GM21717 (cell line): Measurements from ENCODE around the gene ZIC5.

Experiments
- ATAC-seq: cut with Tn5 transposase; IDR thresholded peaks from one replicate; pipeline ENCODE4 v1.9.1; 2021; ENCODE audit warnings: mild to moderate bottlenecking, moderate library complexity; ENCODE audit not compliant: unreplicated experiment

The ZIC5 gene

DNA sequence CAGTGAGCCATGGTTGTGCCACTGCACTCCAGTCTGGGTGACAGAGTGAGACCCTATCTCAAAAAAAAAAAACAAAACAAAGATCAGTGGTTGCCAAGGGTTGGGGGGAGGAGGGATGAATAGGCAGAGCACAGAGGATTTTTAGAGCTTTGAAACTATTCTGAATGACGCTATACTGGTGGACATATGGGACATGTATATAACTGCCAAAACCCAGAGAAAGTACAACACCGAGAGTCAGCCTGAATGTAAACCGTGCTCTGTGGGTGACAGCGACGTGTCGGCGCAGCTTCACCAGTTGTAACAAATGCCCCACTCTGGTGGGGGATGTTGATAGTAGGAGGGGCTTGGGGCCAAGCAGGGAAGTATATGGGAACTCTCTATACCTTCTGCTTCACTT is 32.9 kb downstream of the ZIC5 start:
- no peak for ATAC-seq

DNA sequence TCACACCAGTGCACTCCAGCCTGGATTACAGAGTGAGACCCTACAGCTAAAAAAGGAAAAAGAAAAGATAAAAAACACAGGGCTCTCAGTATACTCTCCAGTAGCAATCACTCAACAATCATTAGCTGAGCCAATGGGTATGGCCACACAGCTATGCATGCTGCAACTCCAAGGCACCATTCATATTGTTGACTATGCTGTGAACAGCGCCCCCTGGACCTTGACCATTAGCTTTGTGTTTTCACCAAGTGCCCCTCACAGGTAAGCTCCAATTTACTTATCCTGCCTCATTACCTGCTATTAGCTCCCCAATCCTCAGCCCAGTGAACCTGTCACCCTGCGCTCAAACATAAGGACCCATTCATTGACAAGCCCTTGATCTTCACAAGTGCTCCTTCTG is 35.8 kb downstream of the ZIC5 start:
- ATAC-seq, result no peak

DNA sequence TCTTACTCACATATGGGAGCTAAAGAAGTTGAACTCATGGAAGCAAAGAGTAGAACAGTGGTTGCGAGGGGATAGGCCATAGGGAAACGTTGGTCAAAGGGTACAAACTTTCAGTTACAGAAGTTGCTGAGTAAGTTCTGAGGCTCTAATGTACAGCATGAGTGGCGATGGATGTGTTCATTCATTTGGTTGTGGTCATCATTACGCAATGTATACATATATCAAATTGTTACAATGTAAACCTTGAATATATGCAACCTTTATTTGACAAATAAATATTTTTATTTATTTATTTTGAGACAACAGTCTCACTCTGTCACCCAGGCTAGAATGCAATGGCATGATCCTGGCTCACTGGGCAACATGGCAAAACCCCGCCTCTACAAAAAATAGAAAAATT is 38.7 kb downstream of the ZIC5 start:
- ATAC-seq, result no peak

DNA sequence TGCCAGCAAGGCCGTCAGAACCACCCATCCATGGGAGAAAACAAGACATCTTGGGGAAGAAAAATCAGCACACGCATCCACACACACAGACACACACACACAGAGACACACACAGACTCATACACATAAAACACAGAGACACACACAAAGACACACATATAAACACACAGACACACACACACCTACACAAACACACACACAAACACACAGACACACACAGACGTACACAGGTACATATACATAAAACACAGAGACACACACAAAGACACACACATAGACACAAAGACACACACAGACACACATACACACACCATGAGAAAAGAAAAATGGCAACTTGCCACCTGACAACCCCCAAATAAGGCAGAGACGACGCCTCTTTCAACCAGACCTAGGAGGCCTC is 40.6 kb downstream of the ZIC5 start:
- no peak for ATAC-seq

DNA sequence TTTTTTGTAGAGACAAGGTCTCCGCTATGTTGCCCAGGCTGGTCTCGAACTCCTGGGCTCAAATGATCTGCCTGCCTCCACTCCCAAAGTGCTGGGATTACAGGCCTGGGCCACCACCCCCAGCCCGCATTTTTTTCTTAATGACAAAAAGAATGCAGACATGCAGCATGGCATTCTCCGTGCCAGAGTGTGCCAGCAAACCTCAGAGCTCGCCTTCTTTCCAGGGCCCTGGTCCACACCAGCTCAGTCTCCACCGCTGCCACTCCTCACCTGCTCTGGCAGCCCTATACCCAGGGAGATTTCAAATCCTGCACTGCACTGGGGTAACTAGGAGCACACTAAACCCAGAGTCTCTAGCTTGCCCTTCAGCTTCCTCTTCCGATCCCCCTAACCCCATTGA is 41.7 kb downstream of the ZIC5 start:
- ATAC-seq, result no peak

DNA sequence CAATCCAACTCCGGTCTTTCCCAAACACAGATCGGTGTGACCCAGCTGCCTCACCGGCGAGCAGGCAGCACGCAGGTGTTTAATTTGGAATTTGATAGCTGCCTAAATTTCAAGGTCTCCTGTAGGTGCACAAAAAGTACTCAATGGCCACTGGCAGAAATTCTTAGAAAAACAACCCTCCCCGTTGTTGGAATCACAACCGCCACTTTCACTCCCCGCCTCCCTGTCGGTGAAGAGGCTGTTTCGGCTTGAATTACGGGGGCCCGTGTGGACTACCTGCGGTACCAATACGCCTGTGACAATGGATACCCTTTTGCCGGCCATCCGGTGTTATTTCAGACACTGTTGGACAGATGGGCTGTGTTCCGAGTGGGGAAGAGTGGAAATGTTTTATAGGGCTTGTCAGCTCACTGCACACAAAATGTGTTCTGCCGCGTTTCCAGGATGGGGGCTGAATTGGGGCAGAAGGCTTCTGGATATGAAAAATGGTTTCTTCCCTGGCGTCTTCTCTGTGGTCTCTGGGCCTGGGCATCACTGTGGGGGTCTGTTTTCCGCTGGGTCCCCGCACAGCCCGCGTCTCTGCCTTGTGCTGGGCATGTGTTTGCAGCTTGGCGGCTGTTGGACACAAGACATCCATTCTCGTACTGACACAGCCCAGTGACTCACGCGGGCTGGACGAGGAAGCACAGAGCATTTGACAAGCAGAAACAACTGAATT is 45.4 kb downstream of the ZIC5 start:
- no peak for ATAC-seq

DNA sequence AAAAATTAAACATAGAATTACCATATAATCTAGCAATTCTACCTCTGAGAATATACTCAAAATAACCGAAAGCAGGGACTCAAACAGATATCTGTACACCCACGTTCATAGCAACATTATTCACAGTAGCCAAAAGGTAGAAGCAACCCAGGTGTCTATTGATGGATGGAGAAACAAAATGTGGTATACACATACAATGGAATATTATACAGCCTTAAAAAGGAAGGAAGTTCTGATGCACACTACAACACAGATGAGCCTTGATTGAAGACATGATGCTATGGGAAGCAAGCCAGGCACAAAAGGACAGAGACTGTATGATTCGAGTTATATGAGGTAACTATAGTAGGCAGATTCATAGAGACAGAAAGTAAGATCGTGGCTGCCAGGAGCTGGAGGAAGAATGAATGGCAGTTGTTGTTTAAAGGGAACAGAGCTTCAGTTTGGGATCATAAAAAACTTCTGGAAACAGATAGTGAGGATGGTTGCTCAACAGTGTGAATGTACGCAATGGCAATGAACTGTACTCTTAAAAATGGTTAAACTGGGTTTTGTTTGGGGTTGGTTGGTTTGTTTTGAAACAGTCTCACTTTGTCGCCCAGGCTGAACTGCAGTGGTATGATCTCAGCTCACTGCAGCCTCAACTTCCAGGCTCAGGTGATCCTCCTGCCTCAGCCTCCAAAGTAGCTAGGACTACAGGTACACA is 47.5 kb downstream of the ZIC5 start:
- ATAC-seq, result no peak

DNA sequence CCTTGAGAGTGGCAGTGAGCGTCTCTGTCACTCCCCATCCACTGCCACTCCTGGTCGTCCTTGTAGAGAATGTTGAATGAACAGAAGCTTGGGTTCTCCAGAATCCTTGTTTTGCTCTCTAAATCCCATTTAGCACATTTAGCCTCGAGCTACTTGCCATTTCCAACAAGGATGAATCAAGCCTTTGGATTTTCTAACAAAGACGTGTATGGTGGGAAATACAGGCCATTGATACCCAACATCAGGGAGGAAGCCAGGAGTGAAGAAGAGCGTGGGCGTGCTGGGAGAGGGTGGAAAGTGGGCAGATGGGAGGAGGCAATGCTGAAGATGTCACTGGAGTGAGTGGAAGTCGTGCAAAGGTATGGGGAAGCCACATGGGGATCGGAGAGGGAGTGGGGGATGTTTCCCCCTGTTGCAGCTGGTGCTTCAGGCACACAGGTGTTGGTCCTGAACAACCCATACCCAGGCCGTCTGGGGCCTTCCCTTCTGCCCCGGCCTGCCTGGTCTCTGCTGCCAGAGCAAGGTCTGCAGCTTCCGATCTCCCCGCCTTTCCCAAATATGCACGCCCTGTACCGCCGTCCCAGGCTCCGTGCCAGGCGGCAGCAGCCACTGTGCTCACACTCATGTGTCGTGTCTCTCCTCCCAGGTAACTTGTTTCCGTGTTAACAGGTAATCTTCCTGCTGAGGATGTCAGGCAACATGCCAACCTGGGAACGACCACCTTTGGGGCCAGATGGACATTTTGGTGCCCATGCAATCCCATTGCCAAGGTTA is 48.7 kb downstream of the ZIC5 start:
- ATAC-seq, result no peak

DNA sequence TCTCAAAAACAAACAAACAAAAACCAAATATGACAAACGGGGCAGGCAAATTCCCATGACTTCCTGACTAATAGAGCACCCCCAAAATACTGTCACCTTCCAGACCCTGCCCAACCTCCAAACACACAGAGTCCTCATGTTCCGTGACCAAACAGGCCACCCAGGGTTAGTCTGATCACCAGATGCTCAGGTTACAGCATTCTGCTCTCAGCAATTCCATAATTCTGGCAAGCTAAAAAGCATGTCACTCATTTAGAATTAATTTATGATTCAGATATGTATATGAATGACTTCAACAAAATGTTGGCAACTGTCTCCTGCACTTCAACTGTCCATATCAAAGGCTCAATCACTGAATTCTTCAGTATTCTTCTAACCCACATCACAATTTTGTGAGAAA is 52.4 kb downstream of the ZIC5 start:
- ATAC-seq, result no peak

DNA sequence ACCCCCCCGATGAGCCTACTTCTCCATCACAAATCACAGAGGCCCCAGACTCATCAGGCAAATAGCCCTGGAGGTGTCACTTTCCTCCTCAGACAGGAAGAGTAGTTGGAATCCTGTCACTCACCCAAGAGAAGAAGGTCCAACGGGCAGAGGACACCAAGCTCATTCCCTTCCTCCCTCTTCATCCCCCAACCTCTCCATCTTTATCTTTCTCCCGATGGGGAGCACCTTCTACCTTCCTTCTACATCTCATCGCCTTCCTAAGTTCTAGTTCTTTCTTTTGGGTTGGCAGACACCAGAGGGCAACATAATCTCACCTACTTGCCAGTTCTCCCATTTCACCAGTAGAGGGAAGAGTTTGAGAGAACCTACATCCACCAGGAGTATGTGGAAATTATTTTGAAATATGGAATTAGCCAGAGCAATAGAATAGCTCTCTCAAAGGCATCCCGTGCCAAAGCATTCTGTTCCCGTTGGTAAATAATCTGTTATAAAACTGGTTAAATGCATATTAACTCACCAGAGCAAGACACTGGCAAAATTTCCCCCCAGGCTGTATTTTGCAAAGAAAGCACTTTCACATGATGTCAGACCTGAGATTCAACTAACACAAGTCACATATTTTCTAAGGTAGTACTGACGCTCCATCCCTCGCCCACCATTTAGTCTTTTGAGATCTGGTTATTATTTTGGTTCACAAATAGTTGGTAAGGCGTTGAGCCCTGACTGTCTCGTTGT is 55.0 kb downstream of the ZIC5 start:
- ATAC-seq, result no peak

DNA sequence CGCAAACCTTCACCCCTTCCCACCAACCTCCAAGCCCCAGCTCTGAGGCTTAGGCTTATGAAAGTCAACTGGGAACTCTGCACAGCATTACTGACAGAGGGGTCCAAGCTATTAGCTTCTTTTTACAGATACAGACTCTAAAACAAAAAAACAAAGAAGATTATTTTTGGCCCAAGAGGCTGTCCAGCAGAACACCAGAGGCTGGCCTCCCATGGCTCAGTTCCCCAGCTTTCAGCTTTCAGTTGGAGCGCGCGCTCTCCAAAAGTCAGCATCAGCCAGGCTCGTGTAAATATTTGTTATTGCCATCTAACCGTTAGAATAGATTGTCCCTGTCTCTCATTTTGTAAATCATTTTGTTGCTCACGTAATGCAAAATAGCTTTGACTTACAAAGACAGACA is 58.4 kb downstream of the ZIC5 start:
- no peak for ATAC-seq
